Omental fat pad (tissue), 4 donors: ENCODE measurements around the gene MAST4. TPM values are rescaled to one million over a fixed set of nuclear protein-coding genes. Genes with fewer than 3 reads are reported as not detected.

Experiments used
- ATAC-seq: fragments of 150-250 bp; one replicate; pipeline ENCODE4 v1.9.1; 2016; ENCODE audit warnings: mild to moderate bottlenecking, moderate library complexity; ENCODE audit not compliant: low FRiP score
- DNase-seq: peaks from one replicate; pipeline ENCODE4 v3.0.0-alpha.2; 2019; ENCODE audit warnings: low spot score
- total RNA-seq, 4 donors: library from RNA; depleted of rRNA; stranded (reverse); fragments of >200 nt; gene quantifications; one replicate each; pipeline ENCODE4 v1.1.0, GENCODE V29; 2016
- TF ChIP-seq, protein P1 (sequence below), 3 donors: fragments of 450-650 bp; IDR thresholded peaks; one replicate each; pipeline ENCODE4 v1.5.1; 2016 to 2017; ENCODE audit warnings: antibody characterized with exemption in 3 of 3, mild to moderate bottlenecking in 3 of 3, moderate library complexity in 2 of 3

Gene MAST4
- total RNA-seq, 4 donors from 2014 or later = 52.2 to 76.8 (median 57.3) TPM

DNA sequence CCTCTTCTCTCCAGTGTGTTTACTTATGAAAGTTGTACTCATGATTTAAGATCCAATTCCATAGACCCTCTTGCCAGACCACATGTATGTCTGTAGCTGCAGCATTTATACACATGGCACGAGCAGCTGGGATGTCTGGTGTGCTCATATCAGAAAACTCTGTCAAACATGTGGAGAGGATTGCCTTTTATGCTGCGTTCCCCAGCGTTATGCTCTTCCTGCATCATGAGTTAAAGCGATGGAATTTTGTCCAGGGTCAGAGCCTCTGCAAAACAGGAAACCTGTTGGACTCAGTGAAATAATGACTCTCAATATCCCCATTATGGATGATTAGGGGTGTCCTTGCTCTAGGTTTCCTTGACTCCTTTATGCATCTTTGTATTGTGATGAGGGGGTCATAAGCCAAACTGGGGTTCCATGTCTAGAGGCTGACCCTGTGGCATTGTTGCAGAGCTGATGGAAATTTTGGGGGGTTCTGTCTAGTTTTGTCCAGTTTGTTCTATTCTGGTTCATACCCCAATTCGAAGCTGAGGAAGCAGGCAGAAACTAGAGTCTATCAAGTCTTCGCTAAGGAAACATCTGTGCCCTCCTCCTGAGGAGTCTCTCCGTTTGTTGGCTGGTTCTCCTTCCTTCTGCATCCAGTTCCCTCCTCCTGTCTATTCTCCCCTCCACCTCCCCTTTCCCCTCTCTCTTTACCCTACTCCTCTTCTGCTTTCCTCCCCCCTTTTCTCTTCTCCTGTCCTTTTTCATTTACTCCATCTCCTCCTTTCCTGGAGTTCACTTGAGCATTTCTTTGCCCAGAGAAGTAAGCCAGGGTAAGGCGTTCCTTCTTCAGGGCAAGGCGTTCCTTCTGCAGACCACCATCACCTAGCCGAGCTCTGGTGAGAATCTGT, 252.8 kb downstream of the MAST4 start:
- DNase-seq (no peak), ATAC-seq (no peak)
- TF ChIP-seq, protein P1, sequence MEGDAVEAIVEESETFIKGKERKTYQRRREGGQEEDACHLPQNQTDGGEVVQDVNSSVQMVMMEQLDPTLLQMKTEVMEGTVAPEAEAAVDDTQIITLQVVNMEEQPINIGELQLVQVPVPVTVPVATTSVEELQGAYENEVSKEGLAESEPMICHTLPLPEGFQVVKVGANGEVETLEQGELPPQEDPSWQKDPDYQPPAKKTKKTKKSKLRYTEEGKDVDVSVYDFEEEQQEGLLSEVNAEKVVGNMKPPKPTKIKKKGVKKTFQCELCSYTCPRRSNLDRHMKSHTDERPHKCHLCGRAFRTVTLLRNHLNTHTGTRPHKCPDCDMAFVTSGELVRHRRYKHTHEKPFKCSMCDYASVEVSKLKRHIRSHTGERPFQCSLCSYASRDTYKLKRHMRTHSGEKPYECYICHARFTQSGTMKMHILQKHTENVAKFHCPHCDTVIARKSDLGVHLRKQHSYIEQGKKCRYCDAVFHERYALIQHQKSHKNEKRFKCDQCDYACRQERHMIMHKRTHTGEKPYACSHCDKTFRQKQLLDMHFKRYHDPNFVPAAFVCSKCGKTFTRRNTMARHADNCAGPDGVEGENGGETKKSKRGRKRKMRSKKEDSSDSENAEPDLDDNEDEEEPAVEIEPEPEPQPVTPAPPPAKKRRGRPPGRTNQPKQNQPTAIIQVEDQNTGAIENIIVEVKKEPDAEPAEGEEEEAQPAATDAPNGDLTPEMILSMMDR (IDR thresholded peaks at IDR 0.05) = no peak

DNA sequence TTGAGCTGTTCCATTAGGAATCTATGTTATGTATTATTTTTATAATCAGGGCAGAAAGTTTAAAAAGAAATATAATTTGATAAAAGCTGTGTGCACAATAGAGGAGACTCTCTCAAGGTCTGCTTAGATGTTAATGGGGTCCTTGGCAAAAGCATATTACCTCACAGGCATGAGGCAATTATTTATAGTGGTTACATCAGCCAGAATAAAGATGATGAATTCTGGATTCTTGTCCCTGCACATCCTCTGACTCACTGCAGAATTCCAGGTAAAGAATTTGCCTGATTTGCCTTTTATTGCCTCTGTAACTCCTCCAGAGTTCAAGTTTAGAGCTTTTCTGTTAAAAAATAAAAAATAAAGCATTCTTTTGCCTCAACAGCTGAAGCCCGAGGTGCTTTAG, 253.6 kb downstream of the MAST4 start:
- DNase-seq (no peak), ATAC-seq (peak; percentile 49)
- TF ChIP-seq, protein P1 (IDR thresholded peaks at IDR 0.05) = no peak

DNA sequence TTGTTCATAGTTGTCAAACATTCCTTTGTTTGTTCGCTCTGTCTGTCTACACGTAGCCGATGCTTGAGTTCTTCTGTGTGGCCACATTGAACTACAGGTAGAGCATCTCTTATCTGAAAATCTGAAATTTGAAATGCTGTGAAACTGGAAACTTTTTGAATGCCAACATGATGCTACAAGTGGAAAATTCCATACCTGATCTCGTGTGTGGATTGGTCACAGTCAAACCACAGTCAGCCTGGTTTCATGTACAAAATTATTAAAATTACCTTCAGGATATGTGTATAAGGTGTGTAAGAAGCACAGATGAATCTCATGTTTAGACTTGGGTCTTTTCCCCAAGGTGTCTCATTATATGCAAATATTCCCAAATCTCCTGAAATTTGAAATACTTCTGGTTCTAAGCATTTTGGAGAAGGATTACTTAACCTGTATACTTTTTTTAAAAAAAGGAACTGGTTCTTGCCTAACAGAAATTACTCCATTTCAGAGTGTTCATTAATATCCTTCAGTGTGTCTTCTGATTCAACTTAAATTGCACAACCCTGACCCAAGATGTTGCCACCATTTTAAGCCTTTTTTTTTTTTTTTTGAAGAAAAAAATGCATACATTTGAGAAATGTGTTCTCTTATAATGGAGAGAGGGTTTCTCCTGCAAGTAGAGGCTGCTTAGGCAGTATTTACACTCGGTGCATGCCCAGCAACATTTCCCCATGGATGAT, 254.3 kb downstream of the MAST4 start:
- ATAC-seq (peak; percentile 63), DNase-seq (no peak)
- TF ChIP-seq, protein P1 (IDR thresholded peaks at IDR 0.05) = no peak

DNA sequence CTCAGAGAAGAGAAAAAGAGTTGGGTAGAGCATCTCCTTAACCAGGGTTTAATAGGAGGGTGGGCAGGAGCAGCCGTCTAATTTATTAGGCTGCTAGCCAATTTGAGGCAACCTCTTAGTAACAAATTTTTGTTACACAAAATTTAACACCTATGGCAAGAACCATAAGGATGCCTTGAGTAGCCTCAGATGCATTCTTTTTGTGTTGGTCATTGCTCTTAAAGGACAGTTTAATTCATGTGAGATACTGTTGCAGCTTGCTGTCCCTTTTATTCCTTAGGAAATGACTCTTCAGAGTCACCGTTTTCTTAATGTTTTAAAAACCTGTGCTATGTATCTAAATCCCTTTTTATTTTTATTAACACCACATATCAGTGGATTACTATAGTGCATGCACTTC, 255.1 kb downstream of the MAST4 start:
- ATAC-seq = peak; percentile 29
- TF ChIP-seq, protein P1 (IDR thresholded peaks at IDR 0.05) = no peak
- DNase-seq = no peak

DNA sequence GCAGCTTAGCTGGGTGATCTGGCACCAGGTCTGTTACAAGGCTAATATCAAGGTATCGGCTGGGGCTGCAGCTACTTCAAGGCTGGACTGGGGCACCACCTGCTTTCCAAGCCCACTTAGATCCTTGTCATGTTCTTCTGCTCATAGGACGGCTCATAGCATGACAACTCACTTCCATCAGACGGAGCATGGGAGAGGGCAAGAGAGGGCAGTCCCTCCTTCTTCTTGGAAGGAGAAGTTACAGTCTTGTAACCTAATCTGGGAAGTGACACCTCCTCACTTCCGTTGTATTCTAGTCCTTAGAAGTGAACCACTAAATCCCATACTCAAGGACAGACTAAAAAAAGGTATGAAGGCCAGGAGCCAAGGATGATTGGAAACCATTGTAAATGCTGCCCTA, 258.2 kb downstream of the MAST4 start:
- no peak for DNase-seq
- TF ChIP-seq, protein P1 (IDR thresholded peaks at IDR 0.05) = no peak
- ATAC-seq = no peak

DNA sequence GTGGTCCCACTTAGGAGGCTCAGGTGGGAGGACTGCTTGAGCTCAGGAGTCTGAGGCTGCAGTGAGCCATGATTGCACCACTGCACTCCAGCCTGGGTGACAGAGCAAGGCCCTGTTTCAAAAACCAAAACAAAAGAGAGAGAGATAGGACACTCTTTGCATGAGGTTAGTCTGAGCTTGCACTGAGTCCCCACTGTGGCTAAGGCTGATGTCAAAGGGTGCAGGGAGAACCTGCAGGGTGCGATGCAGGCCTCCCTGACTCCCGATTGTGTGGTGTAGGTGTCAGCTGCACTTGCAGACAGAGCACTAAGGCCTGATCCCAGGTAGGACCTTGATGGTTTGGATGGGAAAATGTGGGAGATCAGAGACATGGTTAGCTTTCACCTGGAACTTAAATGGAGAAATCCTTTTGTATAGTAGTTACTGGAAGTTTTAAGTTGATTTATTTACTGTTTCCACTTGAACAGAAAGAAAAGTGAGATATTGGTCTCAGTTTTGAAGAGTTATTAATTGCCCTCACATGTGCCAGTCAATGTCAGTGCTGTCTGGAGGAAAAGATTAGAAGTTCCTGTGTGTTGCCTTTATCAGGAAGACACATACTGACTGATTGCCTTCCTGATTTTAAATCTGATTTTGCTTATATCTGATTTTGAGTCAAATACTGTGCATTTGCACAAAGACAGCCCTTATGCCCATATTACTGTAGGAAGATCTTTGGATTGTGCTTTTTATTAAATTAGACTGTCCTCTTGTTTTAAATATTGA, 260.0 kb downstream of the MAST4 start:
- TF ChIP-seq, protein P1 (IDR thresholded peaks at IDR 0.05) = no peak
- ATAC-seq = no peak

More for the DNA sequence above, 260.0 kb downstream of the MAST4 start:
- DNase-seq = no peak
